GM19463 (cell line): ENCODE data around the gene GNGT2.
"Not testable (repeated sequence)": the region's sequence is repeated elsewhere in the genome, so short reads cannot be mapped to it uniquely, and the experiment has no call there.

Experiments
- ATAC-seq: cut with Tn5 transposase; IDR thresholded peaks from one replicate; pipeline ENCODE4 v1.9.1; 2021; ENCODE audit warnings: mild to moderate bottlenecking, moderate library complexity; ENCODE audit not compliant: unreplicated experiment

Gene GNGT2

GRCh38 chr17:49180998-49181635, 29.3 kb downstream of the GNGT2 start:
- ATAC-seq = no peak

- ATAC-seq = no peak
These were observed 30.1 kb downstream of the GNGT2 start for GRCh38 chr17:49180303-49180702.

DNA sequence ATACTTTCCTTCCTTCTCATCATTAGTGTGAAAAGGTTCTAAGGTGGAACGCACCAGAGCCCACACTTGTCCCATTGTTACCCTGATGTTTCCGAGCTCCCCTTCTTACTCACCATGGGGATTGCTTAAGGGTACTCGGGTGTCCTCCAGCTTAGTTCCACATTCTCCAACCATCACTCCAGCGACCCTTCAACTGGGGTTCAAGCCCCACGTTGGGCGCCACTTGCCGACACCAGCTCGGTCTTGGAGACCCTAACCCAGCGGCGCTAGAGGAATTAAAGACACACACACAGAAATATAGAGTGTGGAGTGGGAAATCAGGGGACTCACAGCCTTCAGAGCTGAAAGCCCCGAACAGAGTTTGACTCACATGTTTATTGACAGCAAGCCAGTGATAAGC, 34.4 kb downstream of the GNGT2 start:
- not testable (repeated sequence) for ATAC-seq

- not testable (repeated sequence) for ATAC-seq
These were observed 39.7 kb downstream of the GNGT2 start for GRCh38 chr17:49170711-49171110.

DNA sequence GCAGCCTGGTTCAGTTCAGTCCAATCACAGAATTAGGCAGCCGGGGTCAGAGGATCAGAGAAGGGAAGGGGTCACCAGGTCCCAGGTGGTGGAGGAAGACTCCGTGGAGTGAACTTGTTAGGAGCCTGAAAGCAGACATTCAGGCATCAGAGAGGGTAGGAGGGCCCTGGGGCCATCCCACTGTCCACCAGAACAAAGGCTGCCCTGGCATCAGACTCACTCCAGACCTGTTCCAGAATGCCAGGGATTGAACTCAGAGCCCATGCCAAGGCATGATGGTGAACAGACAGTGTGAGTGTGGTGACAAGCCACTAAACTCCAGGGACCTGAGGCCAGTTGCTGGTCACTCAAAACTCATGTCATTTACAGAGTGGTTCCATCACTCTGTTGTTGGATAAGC, 40.2 kb downstream of the GNGT2 start:
- ATAC-seq = no peak

- no peak for ATAC-seq
These were observed 41.7 kb downstream of the GNGT2 start for GRCh38 chr17:49168706-49169105.

GRCh38 chr17:49165143-49165542, 45.2 kb downstream of the GNGT2 start:
- ATAC-seq = no peak

DNA sequence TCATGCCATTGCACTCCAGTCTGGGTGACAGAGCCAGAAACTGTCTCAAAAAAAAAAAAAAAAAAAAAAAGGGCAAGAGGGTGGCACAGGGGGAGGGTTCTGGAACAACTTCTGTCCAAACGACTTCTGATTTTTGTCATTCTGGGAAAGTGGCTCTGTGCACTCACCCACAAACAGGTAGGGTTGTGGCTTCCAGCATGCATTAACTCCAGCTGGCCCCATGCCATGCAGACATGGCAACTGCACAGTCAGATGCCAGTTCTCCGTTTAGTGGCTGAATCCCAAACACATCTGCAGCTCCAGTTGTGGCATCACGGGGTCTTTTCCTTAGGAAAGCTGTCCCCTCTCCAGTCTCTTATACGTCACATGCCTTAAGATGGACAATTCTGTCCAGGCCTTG, 47.5 kb downstream of the GNGT2 start:
- ATAC-seq = no peak

- ATAC-seq = no peak
These were observed 52.6 kb downstream of the GNGT2 start for GRCh38 chr17:49157784-49158183.

GRCh38 chr17:49156256-49156655, 54.1 kb downstream of the GNGT2 start:
- no peak for ATAC-seq
